SH-SY5Y (cell line): ENCODE results near the gene AKT3.

Experiments
- GATA2 ChIP-seq: IDR thresholded peaks from 2 replicates; pipeline ENCODE4 v1.6.1; 2011; ENCODE audit warnings: mild to moderate bottlenecking, low read depth, low read length
- GATA3 ChIP-seq: IDR thresholded peaks from 2 replicates; pipeline ENCODE4 v1.6.1; 2011; ENCODE audit warnings: low read depth, mild to moderate bottlenecking, low read length, moderate library complexity

DNA sequence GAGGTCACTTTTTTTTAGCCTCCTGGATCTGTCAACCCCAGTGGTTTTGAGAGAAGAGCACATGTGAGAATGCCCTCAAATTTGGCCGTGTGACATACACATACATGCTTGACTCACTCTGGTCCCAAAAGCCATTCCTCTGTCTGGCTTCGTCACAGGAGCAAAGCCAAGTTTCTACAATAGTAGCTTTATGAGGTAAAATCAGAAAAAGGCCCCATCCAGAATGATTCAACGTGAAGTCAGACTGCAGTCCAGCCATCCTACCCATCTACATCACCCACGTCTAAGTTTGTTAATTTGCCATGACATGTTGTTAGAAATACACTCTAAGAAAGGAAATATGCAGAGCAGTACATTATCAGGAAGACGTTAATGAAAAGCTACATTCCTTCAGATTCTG lies 349.0 kb downstream of the AKT3 start:
- TF ChIP-seq GATA2 (no peak), GATA3 (no peak)
